HG03460 (cell line): ENCODE measurements around the gene PDCD2L.
A peak's percentile ranks its signal among the peaks of the same experiment; 100 is the strongest.
"Not testable (repeated sequence)": the region's sequence is repeated elsewhere in the genome, so short reads cannot be mapped to it uniquely, and the experiment has no call there.

ENCODE experiments used
- ATAC-seq: cut with Tn5 transposase; IDR thresholded peaks from one replicate; pipeline ENCODE4 v1.9.1; 2021; ENCODE audit not compliant: unreplicated experiment

The PDCD2L gene, protein sequence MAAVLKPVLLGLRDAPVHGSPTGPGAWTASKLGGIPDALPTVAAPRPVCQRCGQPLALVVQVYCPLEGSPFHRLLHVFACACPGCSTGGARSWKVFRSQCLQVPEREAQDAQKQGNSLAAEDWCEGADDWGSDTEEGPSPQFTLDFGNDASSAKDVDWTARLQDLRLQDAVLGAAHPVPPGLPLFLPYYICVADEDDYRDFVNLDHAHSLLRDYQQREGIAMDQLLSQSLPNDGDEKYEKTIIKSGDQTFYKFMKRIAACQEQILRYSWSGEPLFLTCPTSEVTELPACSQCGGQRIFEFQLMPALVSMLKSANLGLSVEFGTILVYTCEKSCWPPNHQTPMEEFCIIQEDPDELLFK

DNA sequence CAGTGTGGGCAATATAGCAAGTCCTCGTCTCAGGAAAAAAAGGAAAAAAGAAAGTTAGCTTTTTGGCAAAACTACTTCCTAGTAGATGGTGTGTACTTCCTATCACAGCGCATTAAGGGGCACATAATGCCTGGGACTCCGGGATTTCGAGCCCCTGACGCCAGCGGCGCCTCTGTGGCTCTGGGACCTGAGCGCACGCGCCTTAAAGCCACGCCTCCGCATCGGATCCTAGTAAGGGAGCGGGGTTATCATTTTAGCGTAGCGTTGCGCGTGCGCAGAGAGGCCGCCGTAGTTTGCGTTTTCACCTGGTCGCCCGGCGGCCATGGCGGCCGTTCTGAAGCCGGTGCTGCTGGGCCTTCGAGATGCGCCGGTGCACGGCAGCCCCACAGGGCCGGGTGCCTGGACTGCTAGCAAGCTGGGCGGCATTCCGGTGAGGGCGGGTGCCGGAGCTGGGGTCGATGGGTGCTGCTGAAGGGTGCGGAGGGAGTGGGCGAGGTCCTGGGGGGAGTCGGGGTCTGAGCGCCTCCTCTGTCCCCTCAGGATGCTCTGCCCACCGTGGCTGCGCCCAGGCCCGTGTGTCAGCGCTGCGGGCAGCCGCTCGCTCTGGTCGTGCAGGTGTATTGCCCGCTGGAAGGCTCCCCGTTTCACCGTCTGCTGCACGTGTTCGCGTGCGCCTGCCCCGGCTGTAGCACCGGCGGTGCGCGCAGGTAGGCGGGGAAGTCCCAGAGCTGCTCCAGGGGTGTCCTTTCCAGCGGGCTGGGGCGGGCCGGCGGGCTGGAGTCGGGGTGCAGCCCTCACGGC, at the start of gene PDCD2L:
Gene PDCD2L (plus strand): TSS at position 291 of the 801 bp plus-strand sequence. CDS start 32 bp downstream, at position 323.
- peak; percentile 76 for ATAC-seq

DNA sequence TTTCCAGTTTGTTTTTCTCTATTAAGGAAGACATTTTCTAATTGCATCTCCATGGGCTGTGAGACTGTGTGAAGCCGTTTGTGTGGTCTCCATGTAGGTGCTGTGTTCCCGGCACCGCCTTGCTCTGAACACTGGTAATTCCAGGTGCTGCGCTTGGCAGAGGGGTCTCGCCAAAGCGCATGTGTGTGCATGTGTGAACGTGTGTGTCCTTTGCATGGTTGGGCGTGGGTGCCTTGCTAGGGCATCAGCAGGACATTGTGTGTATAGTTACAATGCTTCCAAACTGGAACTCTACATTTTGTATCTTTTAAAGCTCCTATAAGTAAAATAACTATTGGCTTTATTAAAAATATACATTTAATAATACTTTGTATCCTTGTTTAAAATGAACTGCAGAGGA, 49.0 kb upstream of the PDCD2L start:
- ATAC-seq: no peak

DNA sequence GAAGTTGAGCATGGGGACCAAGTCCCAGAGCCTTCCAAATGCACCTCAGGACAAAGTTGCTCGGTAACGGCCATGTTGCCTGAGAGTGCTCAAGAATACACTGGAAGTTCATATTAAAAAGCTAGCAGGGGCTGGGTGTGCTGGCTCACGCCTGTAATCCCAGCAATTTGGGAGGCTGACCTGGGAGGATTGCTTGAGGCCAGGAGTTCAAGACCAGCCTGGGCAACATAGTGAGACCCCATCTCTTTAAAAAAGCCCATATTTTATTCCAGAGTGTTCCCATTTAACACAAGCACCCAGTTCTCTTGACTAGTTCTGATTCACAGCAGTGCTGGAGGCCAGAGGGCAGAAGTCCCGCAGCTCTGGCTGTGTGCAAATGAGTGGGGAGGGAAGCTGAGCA, 47.3 kb upstream of the PDCD2L start:
- ATAC-seq: no peak

- ATAC-seq: no peak
Measured at GRCh38 chr19:34357431-34357830, 46.8 kb upstream of the PDCD2L start.

GRCh38 chr19:34359140-34359953, 44.9 kb upstream of the PDCD2L start:
- peak; percentile 79 for ATAC-seq

DNA sequence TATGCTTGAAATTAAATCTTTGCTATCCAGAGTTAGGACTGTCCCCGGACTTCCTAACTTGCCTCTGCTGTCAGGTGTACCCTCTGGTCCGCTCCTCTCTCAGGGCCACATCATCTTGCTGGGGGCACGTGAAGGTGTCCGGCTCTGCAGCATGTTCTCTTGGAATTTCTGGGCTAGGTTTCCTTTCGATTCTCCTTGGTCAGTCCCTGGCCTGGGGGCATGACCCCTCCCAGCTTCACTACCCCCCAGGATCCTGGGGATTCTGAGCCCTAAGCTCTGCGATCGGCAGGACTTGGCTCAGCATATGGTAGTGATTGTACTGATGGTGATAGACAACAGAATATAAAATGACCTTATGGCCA, 44.3 kb upstream of the PDCD2L start:
- no peak for ATAC-seq

GRCh38 chr19:34360354-34360909, 43.8 kb upstream of the PDCD2L start:
- ATAC-seq: no peak

DNA sequence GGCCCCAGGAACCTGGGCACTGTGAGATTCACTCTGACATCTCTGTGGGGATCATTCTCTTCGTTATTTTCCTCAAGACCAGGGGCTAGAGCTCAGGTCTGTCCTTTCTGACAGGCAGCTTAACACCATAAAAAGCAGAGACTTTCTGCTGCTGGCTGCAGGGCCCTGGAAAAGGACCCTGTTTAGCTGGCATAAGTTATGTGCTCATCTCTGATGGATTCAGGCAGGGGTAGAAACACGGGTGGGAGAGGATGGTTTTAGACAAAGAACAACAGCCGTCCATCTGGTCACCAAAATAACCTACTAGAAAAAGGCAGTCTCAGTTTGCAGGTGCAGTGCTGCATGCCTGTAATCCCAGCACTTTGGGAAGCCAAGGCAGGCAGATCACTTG, 41.5 kb upstream of the PDCD2L start:
- ATAC-seq: no peak

GRCh38 chr19:34363094-34363493, 41.1 kb upstream of the PDCD2L start:
- no peak for ATAC-seq

GRCh38 chr19:34363930-34364329, 40.3 kb upstream of the PDCD2L start:
- ATAC-seq: no peak

GRCh38 chr19:34364462-34364829, 39.8 kb upstream of the PDCD2L start:
- no peak for ATAC-seq

DNA sequence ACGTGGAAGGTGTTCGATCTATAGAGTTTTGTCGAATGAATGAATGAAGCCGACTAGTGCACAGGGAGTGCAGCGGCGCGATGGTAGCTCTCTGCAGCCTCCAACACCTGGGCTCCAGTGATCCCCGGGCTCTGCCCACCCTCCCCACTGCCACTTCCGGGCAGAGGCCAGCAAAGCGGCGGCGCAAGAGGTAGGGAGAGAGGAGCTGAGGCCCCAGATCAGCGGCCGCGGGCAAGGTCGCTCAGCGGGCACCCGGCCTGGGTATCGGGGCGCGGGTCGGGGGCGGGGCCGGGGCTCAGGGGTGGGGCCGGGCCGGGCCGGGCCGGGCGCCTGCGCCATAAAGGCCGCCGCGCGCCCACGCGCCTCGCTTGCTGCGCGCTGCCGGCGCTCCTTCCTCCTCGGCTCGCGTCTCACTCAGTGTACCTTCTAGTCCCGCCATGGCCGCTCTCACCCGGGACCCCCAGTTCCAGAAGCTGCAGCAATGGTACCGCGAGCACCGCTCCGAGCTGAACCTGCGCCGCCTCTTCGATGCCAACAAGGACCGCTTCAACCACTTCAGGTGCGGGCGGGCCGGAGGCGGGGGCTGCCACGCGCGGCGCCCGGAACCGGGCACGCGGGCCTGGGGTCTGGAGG, 39.3 kb upstream of the PDCD2L start, which contains the start of gene GPI:
Gene GPI (plus strand): TSS at position 367 of the 633 bp plus-strand sequence. CDS start 71 bp downstream, at position 438.
- ATAC-seq: peak; percentile 57

GRCh38 chr19:34365463-34366401, 38.5 kb upstream of the PDCD2L start:
- ATAC-seq: peak; percentile 3

GRCh38 chr19:34366738-34367623, 37.2 kb upstream of the PDCD2L start:
- no peak for ATAC-seq

DNA sequence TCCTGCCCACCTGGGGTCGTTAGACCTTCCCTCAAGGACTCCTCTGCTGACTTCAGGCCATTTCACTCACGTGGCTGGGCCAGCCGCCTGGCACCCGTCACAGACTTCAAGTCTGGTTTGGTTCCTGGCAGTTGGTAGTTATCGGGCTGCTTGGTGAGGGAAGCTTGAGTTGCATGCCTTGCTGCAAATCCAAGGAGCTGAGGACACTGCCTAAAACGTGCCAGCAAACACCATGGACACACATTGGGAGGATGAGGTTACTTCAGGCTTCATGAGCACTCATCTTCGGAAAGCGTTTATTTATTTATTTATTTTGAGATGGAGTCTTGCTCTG, 36.6 kb upstream of the PDCD2L start:
- no peak for ATAC-seq

DNA sequence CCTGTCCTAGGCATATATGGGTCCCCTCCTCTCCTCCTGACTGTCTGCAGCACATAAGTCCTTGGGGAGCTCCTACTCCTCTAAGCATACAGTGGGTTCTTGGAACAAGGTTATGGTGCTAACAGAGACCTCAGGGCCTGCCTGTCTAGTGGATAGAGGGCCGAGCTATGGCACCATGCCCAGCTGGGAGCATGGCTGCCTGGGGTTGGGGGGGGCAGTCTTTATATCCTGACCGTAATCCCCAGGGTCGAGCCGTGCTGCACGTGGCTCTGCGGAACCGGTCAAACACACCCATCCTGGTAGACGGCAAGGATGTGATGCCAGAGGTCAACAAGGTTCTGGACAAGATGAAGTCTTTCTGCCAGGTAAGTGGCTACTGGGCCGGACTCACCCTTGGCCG, 35.9 kb upstream of the PDCD2L start:
- ATAC-seq: no peak

DNA sequence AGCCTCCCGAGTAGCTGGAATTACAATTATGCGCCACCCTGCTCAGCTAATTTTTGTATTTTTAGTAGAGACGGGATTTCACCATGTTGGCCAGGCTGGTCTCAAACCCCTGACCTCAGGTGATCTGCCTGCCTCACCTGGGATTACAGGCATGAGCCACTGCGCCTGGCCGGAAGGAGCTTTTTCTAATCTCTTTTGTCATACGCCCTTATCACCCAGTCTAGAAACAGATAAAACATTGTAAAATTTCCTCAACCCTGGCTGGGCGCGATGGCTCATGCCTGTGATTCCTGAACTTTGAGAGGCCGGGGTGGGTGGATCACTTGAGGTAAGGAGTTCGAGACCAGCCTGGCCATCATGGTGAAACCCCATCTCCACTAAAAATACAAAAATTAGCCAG, 35.0 kb upstream of the PDCD2L start:
- not testable (repeated sequence) for ATAC-seq

- ATAC-seq: no peak
Measured at GRCh38 chr19:34370117-34370516, 34.1 kb upstream of the PDCD2L start.

DNA sequence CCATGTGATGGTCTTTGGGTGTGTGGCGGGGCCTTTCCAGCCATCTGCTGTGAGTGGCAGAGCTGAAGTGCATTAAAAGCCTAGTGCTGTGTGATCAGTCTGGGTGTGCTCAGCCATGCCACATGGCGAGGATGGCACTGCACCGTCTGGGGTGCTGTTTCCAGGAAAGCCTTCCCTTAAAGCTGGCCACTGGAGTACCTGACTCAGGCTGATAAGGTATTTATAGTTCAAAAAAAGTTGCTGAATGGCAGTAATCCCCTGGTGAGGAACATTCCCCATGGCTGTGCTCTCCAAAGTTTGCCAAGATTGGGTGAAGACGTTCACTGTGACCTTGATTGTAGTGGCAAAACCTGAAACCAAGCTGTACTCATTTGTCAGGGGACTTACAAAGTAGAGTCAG, 33.2 kb upstream of the PDCD2L start:
- no peak for ATAC-seq
